Activated naive CD4-positive, alpha-beta T cell treated with anti-CD3 and anti-CD28 coated beads, Interleukin-2, amount 50 U/mL, for 24 hours (primary cell): Measurements from ENCODE around the gene TRIP4.

Source experiments
- H3K27ac Mint-ChIP-seq: one replicate; pipeline ENCODE4 v1.8.0; 2021; ENCODE audit warnings: mild to moderate bottlenecking, mixed read lengths
- H3K27me3 Mint-ChIP-seq: one replicate; pipeline ENCODE4 v1.8.0; 2021; ENCODE audit warnings: mixed read lengths
- H3K36me3 Mint-ChIP-seq: one replicate; pipeline ENCODE4 v1.8.0; 2021; ENCODE audit warnings: mixed read lengths
- H3K4me1 Mint-ChIP-seq: one replicate; pipeline ENCODE4 v1.8.0; 2021; ENCODE audit warnings: mixed read lengths
- H3K4me3 Mint-ChIP-seq: one replicate; pipeline ENCODE4 v1.8.0; 2021; ENCODE audit warnings: mild to moderate bottlenecking, mixed read lengths
- H3K9me3 Mint-ChIP-seq: one replicate; pipeline ENCODE4 v1.8.0; 2021; ENCODE audit warnings: mixed read lengths

Gene TRIP4

GRCh38 chr15:64455961-64456371 lies 68.3 kb downstream of the TRIP4 start:
- H3K36me3 Mint-ChIP-seq, result peaks cover 1% of the 10 kb centered on the region
- H3K9me3 Mint-ChIP-seq, result no peaks in the 10 kb centered on the region
- H3K4me3 Mint-ChIP-seq, result peak overlapping the region; percentile 30
- H3K27me3 Mint-ChIP-seq, result no peaks in the 10 kb centered on the region
- peaks cover 70% of the 10 kb centered on the region for H3K4me1 Mint-ChIP-seq
- peak overlapping the region; percentile 94 for H3K27ac Mint-ChIP-seq

- no peaks in the 10 kb centered on the region for H3K27me3 Mint-ChIP-seq
- no peaks in the 10 kb centered on the region for H3K9me3 Mint-ChIP-seq
- H3K4me3 Mint-ChIP-seq, result peak overlapping the region; percentile 30
- peak overlapping the region; percentile 94 for H3K27ac Mint-ChIP-seq
- peaks cover 1% of the 10 kb centered on the region for H3K36me3 Mint-ChIP-seq
- peaks cover 75% of the 10 kb centered on the region for H3K4me1 Mint-ChIP-seq
Observed at GRCh38 chr15:64456634-64457108, 69.0 kb downstream of the TRIP4 start.

- Mint-ChIP-seq H3K27me3 (no peaks in the 10 kb centered on the region), H3K9me3 (no peaks in the 10 kb centered on the region), H3K36me3 (peaks cover 2% of the 10 kb centered on the region), H3K27ac (peak overlapping the region; percentile 96), H3K4me3 (peak overlapping the region; percentile 89), H3K4me1 (peaks cover 84% of the 10 kb centered on the region)
Observed at GRCh38 chr15:64459066-64459781, 71.6 kb downstream of the TRIP4 start.

DNA sequence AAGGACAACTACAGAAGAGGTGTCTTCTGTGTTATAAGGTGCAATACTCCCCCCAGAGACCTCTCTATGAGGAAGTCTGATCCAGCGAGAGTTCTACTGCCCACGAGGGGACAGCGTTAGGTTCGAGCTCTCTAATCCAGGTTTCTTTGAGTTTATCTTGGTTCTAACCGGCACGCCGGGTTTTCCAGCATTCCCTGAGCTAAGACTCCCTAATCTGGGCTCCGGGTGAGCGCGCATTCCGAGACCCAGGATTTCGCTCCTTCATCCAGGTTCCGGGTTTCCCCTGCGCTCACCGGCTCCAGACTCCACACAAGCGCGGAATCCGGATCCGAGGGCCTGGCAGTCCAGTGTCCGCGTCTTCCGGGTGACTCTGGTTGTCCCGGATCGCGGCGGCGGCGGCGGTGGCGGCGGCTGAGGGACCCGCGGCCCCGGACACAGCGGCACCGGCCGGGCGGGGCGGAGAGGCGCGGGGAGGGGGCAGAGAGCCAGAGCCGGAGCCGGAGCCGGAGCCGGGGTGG lies 72.6 kb downstream of the TRIP4 start, which contains the start of gene ZNF609:
Gene ZNF609, plus strand, starts transcription at position 373 of the 518 bp plus-strand sequence. CDS start 38,842 bp downstream, outside the sequence.
- H3K27me3 Mint-ChIP-seq, result no peaks in the 10 kb centered on the region
- H3K36me3 Mint-ChIP-seq, result peaks cover 4% of the 10 kb centered on the region
- peak within 1 kb of the TSS; percentile 91 for H3K4me3 Mint-ChIP-seq
- no peaks in the 10 kb centered on the region for H3K9me3 Mint-ChIP-seq
- peaks cover 87% of the 10 kb centered on the region for H3K4me1 Mint-ChIP-seq
- peak within 1 kb of the TSS; percentile 96 for H3K27ac Mint-ChIP-seq

GRCh38 chr15:64460724-64461720 lies 73.4 kb downstream of the TRIP4 start:
- no peaks in the 10 kb centered on the region for H3K27me3 Mint-ChIP-seq
- peak overlapping the region; percentile 91 for H3K4me3 Mint-ChIP-seq
- H3K9me3 Mint-ChIP-seq, result no peaks in the 10 kb centered on the region
- peaks cover 4% of the 10 kb centered on the region for H3K36me3 Mint-ChIP-seq
- peaks cover 85% of the 10 kb centered on the region for H3K4me1 Mint-ChIP-seq
- peak overlapping the region; percentile 90 for H3K27ac Mint-ChIP-seq

GRCh38 chr15:64461721-64462162 lies 74.1 kb downstream of the TRIP4 start:
- H3K9me3 Mint-ChIP-seq, result no peaks in the 10 kb centered on the region
- H3K27me3 Mint-ChIP-seq, result no peaks in the 10 kb centered on the region
- H3K4me3 Mint-ChIP-seq, result peak overlapping the region; percentile 91
- peaks cover 85% of the 10 kb centered on the region for H3K4me1 Mint-ChIP-seq
- peak overlapping the region; percentile 90 for H3K27ac Mint-ChIP-seq
- H3K36me3 Mint-ChIP-seq, result peaks cover 3% of the 10 kb centered on the region

DNA sequence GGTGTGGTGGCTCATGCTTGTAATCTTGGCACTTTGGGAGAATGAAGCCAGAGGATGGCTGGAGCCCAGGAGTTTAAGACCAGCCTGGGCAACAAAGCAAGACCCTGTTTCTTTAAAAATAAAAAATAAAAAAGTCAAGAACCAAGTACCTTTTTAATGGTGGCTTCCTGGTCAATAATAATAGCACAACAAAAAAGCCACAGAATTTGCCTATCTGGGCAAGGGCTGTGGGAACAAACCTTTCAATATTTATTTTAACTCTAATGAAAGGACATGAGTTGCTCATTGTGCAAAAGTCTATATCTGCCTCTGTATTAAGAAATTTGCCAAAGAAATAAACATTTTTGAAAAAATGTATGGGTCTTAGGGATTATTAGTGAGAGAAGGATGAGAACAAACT lies 74.9 kb downstream of the TRIP4 start:
- Mint-ChIP-seq H3K36me3 (peaks cover 5% of the 10 kb centered on the region), H3K9me3 (no peaks in the 10 kb centered on the region), H3K27ac (peak overlapping the region; percentile 90), H3K4me1 (peaks cover 85% of the 10 kb centered on the region), H3K4me3 (peak overlapping the region; percentile 91), H3K27me3 (no peaks in the 10 kb centered on the region)

GRCh38 chr15:64464276-64465005 lies 76.8 kb downstream of the TRIP4 start:
- H3K4me3 Mint-ChIP-seq, result peak overlapping the region; percentile 53
- H3K27me3 Mint-ChIP-seq, result no peaks in the 10 kb centered on the region
- peaks cover 5% of the 10 kb centered on the region for H3K36me3 Mint-ChIP-seq
- H3K27ac Mint-ChIP-seq, result peak overlapping the region; percentile 66
- peaks cover 87% of the 10 kb centered on the region for H3K4me1 Mint-ChIP-seq
- H3K9me3 Mint-ChIP-seq, result no peaks in the 10 kb centered on the region

- peaks cover 78% of the 10 kb centered on the region for H3K4me1 Mint-ChIP-seq
- H3K4me3 Mint-ChIP-seq, result peak overlapping the region; percentile 21
- peak overlapping the region; percentile 93 for H3K27ac Mint-ChIP-seq
- peaks cover 6% of the 10 kb centered on the region for H3K36me3 Mint-ChIP-seq
- no peaks in the 10 kb centered on the region for H3K9me3 Mint-ChIP-seq
- no peaks in the 10 kb centered on the region for H3K27me3 Mint-ChIP-seq
Observed at GRCh38 chr15:64466408-64467141, 78.9 kb downstream of the TRIP4 start.

DNA sequence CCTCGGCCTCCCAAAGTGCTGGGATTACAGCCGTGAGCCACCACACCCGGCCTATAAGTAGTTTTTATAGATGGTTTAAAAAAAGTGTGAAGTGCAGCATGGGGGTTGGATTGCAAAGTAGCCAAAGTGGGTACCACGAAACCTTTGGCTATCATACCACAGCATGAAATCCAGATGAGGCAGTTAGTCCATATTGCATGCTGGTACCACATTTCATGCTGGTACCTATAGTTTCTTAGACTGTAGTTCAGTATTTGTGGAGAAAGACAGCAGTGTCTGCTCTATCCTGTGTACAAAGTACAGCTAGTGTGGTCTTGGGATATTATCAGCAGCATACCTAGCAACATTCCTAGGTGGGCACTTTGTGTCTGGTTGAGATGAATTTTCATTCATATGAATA lies 84.5 kb downstream of the TRIP4 start:
- no peaks in the 10 kb centered on the region for H3K9me3 Mint-ChIP-seq
- no peak overlapping the region for H3K27ac Mint-ChIP-seq
- no peaks in the 10 kb centered on the region for H3K27me3 Mint-ChIP-seq
- H3K36me3 Mint-ChIP-seq, result peaks cover 12% of the 10 kb centered on the region
- H3K4me1 Mint-ChIP-seq, result peaks cover 46% of the 10 kb centered on the region
- H3K4me3 Mint-ChIP-seq, result no peak overlapping the region

DNA sequence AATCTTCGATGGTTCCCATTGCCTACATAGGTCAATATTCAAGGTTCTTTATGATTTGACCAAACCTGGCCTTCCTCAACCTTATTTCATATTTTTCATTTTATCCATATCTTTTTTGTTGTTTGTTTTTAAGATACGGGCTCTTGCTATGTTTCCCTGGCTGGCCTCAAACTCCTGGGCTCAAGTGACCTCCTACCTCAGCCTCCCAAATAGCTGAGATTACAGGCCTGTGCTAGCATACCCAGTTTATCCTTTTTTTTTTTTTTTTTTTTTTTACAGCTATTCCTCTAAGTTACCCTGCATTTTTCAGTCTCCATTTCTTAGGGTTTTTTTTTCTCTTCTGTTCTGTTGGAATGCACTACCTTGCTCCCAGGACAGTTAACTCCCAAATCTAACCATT lies 87.2 kb downstream of the TRIP4 start:
- no peaks in the 10 kb centered on the region for H3K9me3 Mint-ChIP-seq
- H3K27me3 Mint-ChIP-seq, result no peaks in the 10 kb centered on the region
- peaks cover 34% of the 10 kb centered on the region for H3K4me1 Mint-ChIP-seq
- peak overlapping the region; percentile 0 for H3K27ac Mint-ChIP-seq
- H3K4me3 Mint-ChIP-seq, result no peak overlapping the region
- H3K36me3 Mint-ChIP-seq, result peaks cover 14% of the 10 kb centered on the region

DNA sequence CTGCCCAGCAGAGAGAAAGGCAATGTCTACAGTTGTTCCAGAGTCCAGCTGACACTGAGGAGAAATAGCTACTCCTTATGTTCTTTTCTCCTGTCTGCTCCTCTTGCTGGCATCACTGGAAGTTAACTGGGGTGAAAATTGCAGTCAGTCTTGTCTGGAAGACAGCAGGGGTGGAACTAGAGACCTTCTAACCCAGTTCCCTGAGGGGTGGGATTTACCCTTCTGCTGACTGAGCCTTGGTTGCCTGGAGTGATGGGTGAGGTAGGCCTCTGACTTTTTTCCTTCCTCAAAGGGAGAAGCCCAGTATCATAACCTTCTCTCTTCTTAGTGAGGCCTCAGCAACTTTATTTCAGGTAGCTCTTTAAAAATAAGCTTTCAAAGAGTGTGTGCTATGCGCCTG lies 88.9 kb downstream of the TRIP4 start:
- peaks cover 42% of the 10 kb centered on the region for H3K4me1 Mint-ChIP-seq
- peak overlapping the region; percentile 33 for H3K4me3 Mint-ChIP-seq
- peaks cover 12% of the 10 kb centered on the region for H3K36me3 Mint-ChIP-seq
- H3K27me3 Mint-ChIP-seq, result no peaks in the 10 kb centered on the region
- H3K27ac Mint-ChIP-seq, result peak overlapping the region; percentile 88
- no peaks in the 10 kb centered on the region for H3K9me3 Mint-ChIP-seq

DNA sequence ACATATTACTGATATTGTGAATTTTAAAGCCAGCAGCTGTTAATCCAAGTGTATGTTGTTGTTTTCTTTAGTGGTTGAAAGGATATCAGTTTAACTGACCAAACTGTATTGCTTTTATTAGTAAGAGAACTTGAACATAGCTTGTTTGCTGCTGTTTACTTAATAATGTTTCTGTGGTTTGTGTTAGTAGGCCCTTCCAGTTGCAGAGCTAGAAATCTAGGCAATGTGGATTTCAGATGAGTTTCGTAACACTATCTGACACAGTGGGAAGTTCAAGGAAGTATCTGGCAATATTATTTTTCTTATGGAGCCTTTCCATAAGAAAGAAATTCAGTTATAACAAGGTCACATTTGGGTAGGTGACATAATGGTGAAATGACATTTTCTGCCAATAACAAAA lies 91.2 kb downstream of the TRIP4 start:
- Mint-ChIP-seq H3K27ac (no peak overlapping the region), H3K4me3 (no peak overlapping the region), H3K4me1 (peaks cover 50% of the 10 kb centered on the region), H3K36me3 (peaks cover 11% of the 10 kb centered on the region), H3K9me3 (no peaks in the 10 kb centered on the region), H3K27me3 (no peaks in the 10 kb centered on the region)

- Mint-ChIP-seq H3K9me3 (no peaks in the 10 kb centered on the region), H3K27me3 (no peaks in the 10 kb centered on the region), H3K36me3 (peaks cover 6% of the 10 kb centered on the region), H3K27ac (no peak overlapping the region), H3K4me3 (no peak overlapping the region), H3K4me1 (peaks cover 49% of the 10 kb centered on the region)
Observed at GRCh38 chr15:64480891-64481290, 93.3 kb downstream of the TRIP4 start.
